HG02981 (cell line): ENCODE data around the gene RIC8B.
"Not testable (repeated sequence)": the region's sequence is repeated elsewhere in the genome, so short reads cannot be mapped to it uniquely, and the experiment has no call there.

Experiments used
- ATAC-seq: cut with Tn5 transposase; IDR thresholded peaks from one replicate; pipeline ENCODE4 v1.9.1; 2021; ENCODE audit warnings: mild to moderate bottlenecking, moderate library complexity; ENCODE audit not compliant: unreplicated experiment

The RIC8B gene

DNA sequence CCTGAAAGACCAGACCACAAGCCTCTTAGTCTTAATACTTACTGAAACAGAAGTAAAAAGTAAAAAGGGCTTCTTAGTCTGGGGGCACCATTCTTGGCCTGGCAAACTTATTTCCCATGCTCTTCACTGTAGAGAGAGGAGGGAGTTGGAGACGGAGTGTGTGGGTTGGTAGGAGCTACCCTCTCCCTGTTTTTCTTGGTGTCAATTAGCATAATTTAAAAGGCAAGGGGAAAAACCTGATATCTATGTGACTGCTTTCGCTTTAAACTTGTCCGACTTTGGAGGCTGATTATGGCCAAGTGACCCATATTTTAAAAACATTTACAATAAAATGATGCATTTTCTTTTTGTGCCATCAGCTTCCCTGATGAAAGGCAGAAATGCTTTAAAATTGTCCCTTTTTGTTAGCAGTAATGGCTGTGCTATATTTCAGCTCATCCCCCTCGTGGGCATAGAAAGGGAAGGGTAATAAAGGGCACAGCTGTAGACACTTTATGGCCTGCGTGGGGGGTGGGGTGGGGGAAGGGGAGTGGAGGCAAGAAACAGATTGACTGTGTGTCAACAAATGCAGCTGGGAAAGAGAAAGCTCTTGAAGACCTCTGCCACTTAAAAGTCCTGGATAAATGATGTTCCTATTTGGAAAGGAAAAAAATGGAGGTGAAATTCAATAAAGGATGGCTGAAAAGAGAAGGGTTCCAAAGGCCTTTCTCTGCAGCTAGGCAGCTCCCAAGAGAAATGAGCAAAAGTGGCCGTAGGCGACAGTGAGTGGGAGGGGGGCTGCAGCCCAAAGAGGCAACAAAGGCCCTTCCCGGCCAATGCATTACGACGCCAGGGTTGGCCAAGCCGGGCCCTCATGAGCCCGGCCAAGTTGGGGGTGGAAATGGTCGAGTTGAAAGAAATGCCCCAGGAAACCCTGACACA lies 123.8 kb downstream of the RIC8B start:
- no peak for ATAC-seq

GRCh38 chr12:106900554-106900953 lies 126.1 kb downstream of the RIC8B start:
- ATAC-seq: no peak

- no peak for ATAC-seq
Observed at GRCh38 chr12:106901276-106901675, 126.8 kb downstream of the RIC8B start.

DNA sequence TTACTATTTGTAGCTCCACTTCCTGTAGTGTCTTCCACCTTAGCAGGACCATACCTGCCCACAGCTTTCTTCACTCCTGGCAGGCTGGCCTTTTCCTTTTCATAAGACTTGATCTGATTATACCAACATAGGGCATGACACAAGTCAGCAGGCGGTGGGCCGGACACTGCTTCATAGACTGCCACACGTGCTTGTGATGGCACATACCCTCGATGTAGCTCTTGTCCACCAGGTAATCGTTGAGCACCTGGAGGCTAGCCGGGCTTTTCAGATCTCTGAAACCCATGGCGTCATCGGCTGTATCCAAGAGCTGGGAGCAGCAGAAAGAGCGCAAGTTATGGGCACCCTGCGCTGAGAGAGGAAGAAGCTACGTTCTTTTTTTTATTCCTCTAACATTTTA lies 127.6 kb downstream of the RIC8B start:
- ATAC-seq: no peak

- ATAC-seq: peak; percentile 83
Observed at GRCh38 chr12:106903241-106903945, 128.9 kb downstream of the RIC8B start.

DNA sequence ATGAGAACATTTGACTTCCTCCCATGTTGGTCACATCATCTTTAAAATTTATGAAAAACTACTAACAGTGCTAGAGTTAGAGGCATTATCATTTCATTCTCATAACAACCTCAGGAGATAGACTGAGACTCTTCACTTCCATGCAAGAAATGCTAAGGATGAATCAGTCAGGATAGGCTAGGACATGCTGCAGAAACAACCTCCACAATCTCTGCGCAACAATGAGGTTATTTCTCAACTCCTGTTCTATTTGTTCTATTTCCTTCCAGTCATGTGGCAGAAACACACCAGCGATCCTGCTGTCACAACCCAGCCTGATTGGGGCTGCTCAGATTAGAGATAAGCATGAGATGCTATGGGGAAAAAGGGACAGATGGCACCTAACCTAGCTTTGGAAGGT lies 132.2 kb downstream of the RIC8B start:
- ATAC-seq: no peak

DNA sequence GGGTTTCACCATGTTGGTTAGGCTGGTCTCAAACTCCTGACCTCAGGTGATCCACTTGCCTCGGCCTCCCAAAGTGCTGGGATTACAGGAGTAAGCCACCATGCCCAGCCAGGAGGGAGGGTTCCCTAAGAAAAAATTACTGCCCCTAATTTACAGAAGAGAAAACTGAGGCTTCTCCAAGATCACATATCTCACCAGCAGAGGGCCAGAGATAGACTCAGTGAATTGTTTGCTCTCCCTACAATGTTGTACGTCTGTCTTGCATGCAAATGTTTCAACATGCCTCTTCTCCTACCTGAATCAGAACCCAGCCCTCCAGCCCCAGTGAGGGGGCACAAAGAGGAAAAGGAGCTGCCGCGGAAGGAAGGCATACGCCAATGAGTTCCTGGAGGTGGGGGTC lies 132.9 kb downstream of the RIC8B start:
- ATAC-seq: no peak

DNA sequence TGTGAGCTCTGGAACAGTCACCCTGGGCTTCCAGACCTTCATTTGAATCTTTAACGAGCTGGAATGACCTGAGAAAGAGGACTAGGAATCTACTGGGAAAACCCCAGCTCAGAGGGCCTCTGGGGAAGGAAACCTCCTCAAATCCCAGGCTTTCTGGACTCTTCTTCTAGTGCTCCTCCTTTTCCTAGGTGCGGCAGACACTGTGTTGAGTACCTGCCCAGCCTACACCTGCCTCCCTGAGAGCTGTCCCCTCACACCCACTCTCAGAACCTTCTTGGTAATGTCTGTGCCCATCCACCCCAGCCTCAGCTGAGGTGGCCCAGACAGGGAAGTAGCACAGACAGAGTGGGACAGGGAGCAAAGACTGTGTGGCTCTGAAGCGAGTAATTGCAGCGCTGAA lies 133.4 kb downstream of the RIC8B start:
- ATAC-seq: no peak

- no peak for ATAC-seq
Observed at GRCh38 chr12:106908561-106908960, 134.1 kb downstream of the RIC8B start.

- peak; percentile 65 for ATAC-seq
Observed at GRCh38 chr12:106910202-106910601, 135.7 kb downstream of the RIC8B start.

DNA sequence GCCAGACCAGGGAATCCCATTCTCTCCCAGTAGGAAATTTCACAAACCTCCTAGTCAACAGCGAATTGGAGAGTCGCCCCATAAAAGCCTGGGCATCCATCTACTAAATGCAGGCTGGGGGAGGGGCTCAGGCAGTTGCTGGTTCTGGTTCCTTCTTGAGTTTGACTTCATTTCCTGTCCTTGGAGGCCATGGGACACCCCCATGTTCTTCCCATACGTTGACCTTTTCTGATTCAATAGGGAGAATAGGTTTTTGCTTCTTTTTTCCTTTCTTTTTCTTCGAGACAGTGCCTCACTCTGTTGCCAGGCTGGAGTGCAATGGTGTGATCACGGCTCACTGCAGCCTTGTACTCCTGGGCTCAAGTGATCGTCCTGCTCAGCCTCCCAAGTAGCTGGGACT lies 137.1 kb downstream of the RIC8B start:
- ATAC-seq: no peak

- ATAC-seq: no peak
Observed at GRCh38 chr12:106913456-106913855, 139.0 kb downstream of the RIC8B start.

GRCh38 chr12:106914796-106915634 lies 140.5 kb downstream of the RIC8B start:
- peak; percentile 81 for ATAC-seq

GRCh38 chr12:106915635-106916026 lies 141.1 kb downstream of the RIC8B start:
- no peak for ATAC-seq

DNA sequence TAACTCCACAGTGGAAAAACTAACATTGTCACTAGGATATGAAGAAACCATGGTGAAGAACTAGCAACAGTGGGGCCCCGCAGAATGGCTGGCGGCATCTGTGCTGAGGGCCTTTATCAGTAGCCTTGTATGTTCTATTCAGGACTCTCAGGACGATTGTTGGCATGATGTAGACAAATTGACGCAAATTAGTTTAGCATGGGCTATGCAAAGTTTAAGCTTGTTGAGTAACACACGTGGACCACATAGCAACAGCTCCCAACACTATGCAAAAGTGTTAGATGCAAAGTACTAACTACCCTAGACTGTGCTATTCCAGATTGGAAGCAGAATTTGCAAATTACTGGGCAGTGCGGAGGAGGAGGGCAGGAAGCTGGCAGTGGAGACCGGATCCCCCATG lies 143.0 kb downstream of the RIC8B start:
- no peak for ATAC-seq

DNA sequence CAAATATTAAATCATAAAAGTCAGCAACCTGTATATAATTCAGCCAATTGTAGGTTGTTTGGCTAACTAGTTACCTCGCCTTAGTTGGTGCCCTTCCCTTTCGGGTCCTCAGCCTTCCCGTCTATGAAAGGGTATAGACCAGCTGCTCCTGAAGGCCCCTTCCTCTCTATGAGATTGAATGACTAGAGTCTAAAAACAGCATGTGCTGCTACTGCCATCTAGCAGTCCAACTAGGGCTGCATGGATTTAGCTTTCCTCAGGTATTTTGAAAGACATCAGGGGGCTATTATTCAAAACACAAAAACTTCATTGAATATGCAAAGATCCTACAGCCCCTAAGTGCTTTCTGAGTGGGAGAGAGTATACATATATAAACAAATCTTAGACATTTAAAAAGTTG lies 144.3 kb downstream of the RIC8B start:
- no peak for ATAC-seq

- ATAC-seq: no peak
Observed at GRCh38 chr12:106919910-106920544, 145.5 kb downstream of the RIC8B start.

DNA sequence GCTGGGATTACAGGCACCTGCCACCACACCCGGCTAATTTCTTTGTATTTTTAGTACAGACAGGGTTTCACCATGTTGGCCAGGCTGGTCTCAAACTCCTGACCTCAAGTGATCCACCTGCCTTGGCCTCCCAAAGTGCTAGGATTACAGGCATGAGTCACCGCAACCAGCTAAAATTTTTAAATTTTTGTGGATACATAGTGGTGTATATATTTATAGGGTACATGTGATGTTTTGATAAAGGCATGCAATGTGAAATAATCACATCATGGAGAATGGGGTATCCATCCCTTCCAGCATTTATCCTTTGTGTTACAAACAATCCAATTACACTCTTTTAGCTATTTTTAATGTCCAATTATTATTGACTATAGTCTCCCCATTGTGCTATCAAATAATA lies 147.5 kb downstream of the RIC8B start:
- not testable (repeated sequence) for ATAC-seq

DNA sequence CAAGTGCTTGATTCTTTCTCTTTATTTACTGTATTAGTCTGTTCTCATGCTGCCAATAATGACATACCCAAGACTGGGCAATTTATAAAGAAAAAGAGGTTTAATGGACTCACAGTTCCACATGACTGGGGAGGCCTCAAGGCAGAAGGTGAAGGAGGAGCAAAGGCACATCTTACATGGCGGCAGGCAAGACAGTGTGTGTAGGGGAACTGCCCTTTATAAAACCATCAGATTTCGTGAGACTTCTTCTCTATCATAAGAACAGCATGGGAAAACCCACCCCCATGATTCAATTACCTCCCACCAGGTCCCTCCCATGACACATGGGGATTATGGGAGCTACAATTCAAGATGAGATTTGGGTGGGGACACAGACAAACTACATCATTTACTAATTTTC lies 149.1 kb downstream of the RIC8B start:
- not testable (repeated sequence) for ATAC-seq

GRCh38 chr12:106924268-106924861 lies 149.9 kb downstream of the RIC8B start:
- no peak for ATAC-seq
